ENCODE data around the gene FKBP1A. TPM values are rescaled to one million over a fixed set of nuclear protein-coding genes. Genes with fewer than 3 reads are reported as not detected.

Gene FKBP1A
- total RNA-seq, 2 experiments from 2014 or later, result 247 to 252 TPM

DNA sequence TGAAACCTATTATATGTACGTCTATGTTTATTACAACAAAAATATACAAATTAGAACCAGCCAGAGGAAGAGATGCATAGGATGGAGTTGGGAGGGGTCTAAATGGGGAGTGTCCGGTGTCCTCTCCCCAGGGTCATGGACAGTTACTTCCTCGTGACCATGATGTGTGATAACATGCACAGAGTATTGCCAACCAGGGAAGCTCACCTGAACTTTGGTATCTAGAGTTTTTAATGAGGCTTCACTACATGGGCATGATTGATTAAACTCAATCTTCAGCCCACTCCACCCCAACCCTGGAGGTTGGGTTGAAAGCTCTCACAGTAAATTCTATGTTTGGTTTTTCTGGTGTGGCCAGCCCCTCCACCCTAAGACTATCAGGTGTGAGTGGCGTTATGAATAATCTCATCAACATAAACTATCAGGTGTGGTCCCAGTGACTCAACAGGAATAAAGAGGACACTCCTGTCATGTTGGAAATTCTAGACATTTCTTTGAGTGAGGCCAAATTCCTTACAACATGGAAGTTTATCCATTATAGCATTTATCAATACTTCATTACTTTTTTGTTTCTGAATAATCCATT is 36.4 kb upstream of the FKBP1A start:
- POLR2A ChIA-PET, result no interaction called here
- no peak overlapping the region for H3K27ac Mint-ChIP-seq
- DNase-seq, result no peak

DNA sequence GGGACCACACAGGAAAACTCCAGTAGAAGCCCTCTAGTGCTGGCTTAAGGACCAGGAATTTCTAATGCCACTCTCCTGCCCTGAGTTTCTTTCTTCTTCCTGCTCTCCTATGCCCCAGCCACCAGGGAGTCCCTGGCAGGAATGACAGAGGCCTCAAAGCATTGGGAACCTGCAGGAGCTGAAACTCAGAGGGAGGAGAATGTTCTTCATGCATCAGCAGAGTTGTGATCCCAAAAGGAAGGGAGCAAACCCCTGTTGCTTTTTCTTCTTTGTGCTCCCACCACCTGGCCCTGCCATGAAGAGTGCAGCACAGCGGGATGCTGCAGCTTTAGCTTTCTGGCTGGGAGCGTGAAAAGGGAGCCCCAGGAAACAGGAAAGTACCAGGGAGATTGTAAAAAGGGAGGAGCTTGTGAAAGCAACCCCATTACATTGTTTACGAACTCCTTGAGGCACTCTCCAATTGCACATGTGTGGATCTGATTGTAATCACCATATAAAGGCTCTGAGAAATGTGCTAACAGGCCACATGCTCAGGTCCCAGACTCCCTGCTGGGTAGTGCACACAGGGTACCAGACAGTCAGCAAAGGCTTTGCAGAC is 34.7 kb upstream of the FKBP1A start:
- intact Hi-C loops (cut with micrococcal nuclease), result no loop called here
- DNase-seq, result no peak
- Mint-ChIP-seq H3K36me3 (no peaks in the 10 kb centered on the region), H3K4me1 (ENCODE audit: low read depth) (peaks cover 15% of the 10 kb centered on the region), H3K9me3 (no peaks in the 10 kb centered on the region), H3K4me3 (no peak overlapping the region), H3K27me3 (no peaks in the 10 kb centered on the region), H3K27ac (no peak overlapping the region)
- CTCF ChIA-PET, result interaction anchor here (2.0 to 2.1 kb wide), 2 partner anchors 39 to 114 kb away, joined by 4 to 5 read pairs; partner anchors contain the start of gene NSFL1C
- POLR2A ChIA-PET, result no interaction called here

More for the DNA sequence above, 36.4 kb upstream of the FKBP1A start:
- CTCF ChIA-PET, result no interaction called here
- Mint-ChIP-seq H3K36me3 (peaks cover 5% of the 10 kb centered on the region), H3K27me3 (no peaks in the 10 kb centered on the region), H3K9me3 (no peaks in the 10 kb centered on the region), H3K4me1 (ENCODE audit: low read depth) (peaks cover 11% of the 10 kb centered on the region), H3K4me3 (no peak overlapping the region)
- intact Hi-C loops (cut with micrococcal nuclease), result no loop called here

GRCh38 chr20:1426231-1426849 is 33.5 kb upstream of the FKBP1A start:
- H3K27me3 Mint-ChIP-seq, result no peaks in the 10 kb centered on the region
- CTCF ChIA-PET, result interaction anchor here (0.8 to 2.1 kb wide), 3 partner anchors 40 to 159 kb away, joined by 3 to 5 read pairs (median 4); partner anchors contain the start of gene NSFL1C
- no peaks in the 10 kb centered on the region for H3K36me3 Mint-ChIP-seq
- intact Hi-C loops (cut with micrococcal nuclease), result no loop called here
- H3K27ac Mint-ChIP-seq, result no peak overlapping the region
- no peak for DNase-seq
- peaks cover 15% of the 10 kb centered on the region for H3K4me1 Mint-ChIP-seq (ENCODE audit: low read depth)
- H3K4me3 Mint-ChIP-seq, result no peak overlapping the region
- H3K9me3 Mint-ChIP-seq, result peaks cover under 1% of the 10 kb centered on the region
- POLR2A ChIA-PET, result no interaction called here

DNA sequence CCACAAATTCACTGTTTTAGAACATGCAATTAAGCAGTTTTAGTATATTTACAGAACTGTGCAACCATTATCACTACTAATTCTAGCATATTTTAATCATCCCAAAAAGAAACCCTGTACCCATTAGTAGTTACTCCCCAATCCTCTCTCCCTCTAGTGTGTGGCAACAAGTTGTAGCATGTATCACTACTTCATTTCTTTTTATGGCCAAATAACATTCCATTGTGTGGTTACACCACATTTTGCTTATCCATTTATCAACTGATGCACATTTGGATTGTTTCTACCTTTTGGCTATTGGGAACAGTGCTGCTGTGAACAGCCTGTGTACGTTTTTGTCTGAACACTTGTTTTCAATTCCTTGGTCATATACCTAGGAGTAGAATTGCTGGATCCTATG is 31.5 kb upstream of the FKBP1A start:
- no peak overlapping the region for H3K4me3 Mint-ChIP-seq
- peaks cover 5% of the 10 kb centered on the region for H3K36me3 Mint-ChIP-seq
- peaks cover 15% of the 10 kb centered on the region for H3K4me1 Mint-ChIP-seq (ENCODE audit: low read depth)
- ChIA-PET POLR2A (no interaction called here), CTCF (interaction anchor here (2.9 kb wide), 1 partner anchor 14 kb away, joined by 9 read pairs; no protein-coding TSS in a partner anchor)
- H3K27me3 Mint-ChIP-seq, result no peaks in the 10 kb centered on the region
- H3K9me3 Mint-ChIP-seq, result peaks cover 20% of the 10 kb centered on the region
- DNase-seq, result no peak
- intact Hi-C loops (cut with micrococcal nuclease), result no loop called here
- no peak overlapping the region for H3K27ac Mint-ChIP-seq

- DNase-seq, result peak; percentile 43
- CTCF ChIA-PET, result interaction anchor here (2.9 kb wide), 1 partner anchor 15 kb away, joined by 9 read pairs; no protein-coding TSS in a partner anchor
- H3K4me3 Mint-ChIP-seq, result no peak overlapping the region
Measured at GRCh38 chr20:1423625-1424106, 30.8 kb upstream of the FKBP1A start.

GRCh38 chr20:1423206-1423605 is 30.4 kb upstream of the FKBP1A start:
- H3K4me1 Mint-ChIP-seq (ENCODE audit: low read depth), result peaks cover 15% of the 10 kb centered on the region
- CTCF ChIA-PET, result interaction anchor here (1.2 to 2.9 kb wide), 2 partner anchors 15 to 117 kb away, joined by 3 to 9 read pairs; no protein-coding TSS in a partner anchor
- H3K4me3 Mint-ChIP-seq, result no peak overlapping the region
- intact Hi-C loops (cut with micrococcal nuclease), result no loop called here
- H3K36me3 Mint-ChIP-seq, result peaks cover 8% of the 10 kb centered on the region
- DNase-seq, result no peak
- peaks cover 30% of the 10 kb centered on the region for H3K9me3 Mint-ChIP-seq
- no peak overlapping the region for H3K27ac Mint-ChIP-seq
- POLR2A ChIA-PET, result no interaction called here
- H3K27me3 Mint-ChIP-seq, result no peaks in the 10 kb centered on the region

More at GRCh38 chr20:1423625-1424106, 30.8 kb upstream of the FKBP1A start:
- peaks cover 8% of the 10 kb centered on the region for H3K36me3 Mint-ChIP-seq
- POLR2A ChIA-PET, result no interaction called here
- no peaks in the 10 kb centered on the region for H3K27me3 Mint-ChIP-seq
- H3K27ac Mint-ChIP-seq, result no peak overlapping the region
- peaks cover 15% of the 10 kb centered on the region for H3K4me1 Mint-ChIP-seq (ENCODE audit: low read depth)
- intact Hi-C loops (cut with micrococcal nuclease), result no loop called here
- H3K9me3 Mint-ChIP-seq, result peaks cover 26% of the 10 kb centered on the region

DNA sequence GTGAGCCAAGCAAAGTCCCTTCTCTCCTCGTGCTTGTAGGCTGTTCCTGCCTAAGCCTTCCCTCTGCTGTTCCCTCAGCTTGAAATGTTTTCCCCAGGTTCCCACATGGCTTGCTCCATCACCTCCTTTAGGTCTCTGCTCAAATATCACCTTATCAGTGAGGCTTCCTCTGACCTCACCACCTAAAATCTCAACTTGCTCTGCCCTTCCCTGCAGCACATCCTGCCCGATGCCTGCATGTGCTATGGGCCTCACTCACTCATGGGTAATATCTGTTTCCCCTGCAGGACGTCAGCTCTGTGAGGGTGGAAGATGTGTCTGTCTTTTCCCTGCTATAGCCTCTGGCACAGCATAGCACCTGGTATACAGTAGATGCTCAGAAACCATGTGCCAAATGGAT is 29.9 kb upstream of the FKBP1A start:
- ChIA-PET CTCF (interaction anchor here (1.2 kb wide), 1 partner anchor 116 kb away, joined by 3 read pairs; no protein-coding TSS in a partner anchor), POLR2A (no interaction called here)
- intact Hi-C loops (cut with micrococcal nuclease), result no loop called here
- peak; percentile 18 for DNase-seq
- Mint-ChIP-seq H3K4me3 (no peak overlapping the region), H3K27me3 (no peaks in the 10 kb centered on the region), H3K36me3 (peaks cover 8% of the 10 kb centered on the region), H3K27ac (no peak overlapping the region), H3K4me1 (ENCODE audit: low read depth) (peaks cover 15% of the 10 kb centered on the region), H3K9me3 (peaks cover 34% of the 10 kb centered on the region)

GRCh38 chr20:1420066-1420465 is 27.2 kb upstream of the FKBP1A start:
- CTCF ChIA-PET, result no interaction called here
- peaks cover 10% of the 10 kb centered on the region for H3K4me1 Mint-ChIP-seq (ENCODE audit: low read depth)

GRCh38 chr20:1418350-1418749 is 25.5 kb upstream of the FKBP1A start:
- intact Hi-C loops (cut with micrococcal nuclease), result no loop called here
- H3K4me3 Mint-ChIP-seq, result no peak overlapping the region
- POLR2A ChIA-PET, result no interaction called here

More at GRCh38 chr20:1420066-1420465, 27.2 kb upstream of the FKBP1A start:
- peaks cover 8% of the 10 kb centered on the region for H3K36me3 Mint-ChIP-seq
- POLR2A ChIA-PET, result no interaction called here
- H3K9me3 Mint-ChIP-seq, result peaks cover 34% of the 10 kb centered on the region
- DNase-seq, result no peak
- no peak overlapping the region for H3K27ac Mint-ChIP-seq
- no peak overlapping the region for H3K4me3 Mint-ChIP-seq
- H3K27me3 Mint-ChIP-seq, result no peaks in the 10 kb centered on the region
- intact Hi-C loops (cut with micrococcal nuclease), result no loop called here

GRCh38 chr20:1417790-1418189 is 24.9 kb upstream of the FKBP1A start:
- Mint-ChIP-seq H3K36me3 (peaks cover 8% of the 10 kb centered on the region), H3K27me3 (no peaks in the 10 kb centered on the region), H3K4me3 (no peak overlapping the region), H3K9me3 (peaks cover 34% of the 10 kb centered on the region), H3K4me1 (ENCODE audit: low read depth) (peaks cover 8% of the 10 kb centered on the region), H3K27ac (no peak overlapping the region)
- ChIA-PET POLR2A (no interaction called here), CTCF (no interaction called here)
- no peak for DNase-seq
- intact Hi-C loops (cut with micrococcal nuclease), result no loop called here

More at GRCh38 chr20:1418350-1418749, 25.5 kb upstream of the FKBP1A start:
- no peaks in the 10 kb centered on the region for H3K27me3 Mint-ChIP-seq
- CTCF ChIA-PET, result no interaction called here
- peaks cover 10% of the 10 kb centered on the region for H3K4me1 Mint-ChIP-seq (ENCODE audit: low read depth)
- DNase-seq, result no peak
- no peak overlapping the region for H3K27ac Mint-ChIP-seq
- peaks cover 34% of the 10 kb centered on the region for H3K9me3 Mint-ChIP-seq
- H3K36me3 Mint-ChIP-seq, result peaks cover 8% of the 10 kb centered on the region

GRCh38 chr20:1417273-1417672 is 24.4 kb upstream of the FKBP1A start:
- POLR2A ChIA-PET, result no interaction called here
- Mint-ChIP-seq H3K4me3 (no peak overlapping the region), H3K27ac (no peak overlapping the region), H3K27me3 (no peaks in the 10 kb centered on the region), H3K36me3 (peaks cover 8% of the 10 kb centered on the region), H3K4me1 (ENCODE audit: low read depth) (peaks cover 5% of the 10 kb centered on the region), H3K9me3 (peaks cover 34% of the 10 kb centered on the region)
- CTCF ChIA-PET, result no interaction called here
- intact Hi-C loops (cut with micrococcal nuclease), result no loop called here
- DNase-seq, result no peak

DNA sequence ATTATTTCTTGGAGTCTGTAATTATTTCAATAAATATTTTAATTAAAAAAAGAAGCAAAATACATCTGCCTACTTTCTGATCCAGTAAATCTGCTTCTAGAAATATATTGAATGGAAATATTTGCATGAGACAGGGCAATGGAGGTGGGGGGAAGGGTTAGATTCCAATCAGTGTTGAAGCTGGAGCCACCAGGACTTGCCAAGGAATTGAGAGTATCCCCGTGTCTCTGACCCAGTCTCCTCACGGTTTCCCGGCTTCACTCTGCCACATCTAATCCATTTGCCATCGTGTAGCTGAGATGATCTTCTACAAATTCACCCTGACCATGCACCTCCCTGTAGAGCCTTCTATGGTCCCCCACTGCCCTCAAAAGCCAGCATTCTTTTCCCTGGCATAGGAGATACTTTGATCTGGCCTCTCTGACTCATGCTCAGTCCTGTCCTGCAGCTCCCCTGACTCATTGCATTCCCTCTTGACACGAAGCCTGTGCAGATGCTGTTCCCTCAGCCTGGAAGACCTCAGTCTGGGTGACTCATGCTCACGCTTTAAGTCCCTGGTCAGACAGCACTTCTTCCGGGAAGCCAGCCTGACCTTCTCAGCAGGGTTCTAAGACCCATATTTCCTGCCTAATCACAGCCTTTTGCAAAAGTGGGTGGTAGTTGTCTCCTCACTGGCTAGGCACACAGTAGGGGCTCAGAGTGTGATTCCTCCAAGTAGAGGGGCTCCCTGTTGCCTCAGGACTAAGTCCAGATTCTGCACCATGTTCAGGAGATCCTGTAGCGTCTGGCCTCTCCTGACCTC is 23.0 kb upstream of the FKBP1A start:
- intact Hi-C loops (cut with micrococcal nuclease), result no loop called here
- Mint-ChIP-seq H3K4me3 (no peak overlapping the region), H3K36me3 (peaks cover 8% of the 10 kb centered on the region), H3K27me3 (no peaks in the 10 kb centered on the region), H3K27ac (no peak overlapping the region), H3K4me1 (ENCODE audit: low read depth) (peaks cover 5% of the 10 kb centered on the region), H3K9me3 (peaks cover 29% of the 10 kb centered on the region)
- ChIA-PET POLR2A (no interaction called here), CTCF (no interaction called here)
- DNase-seq, result peak; percentile 38

Data from activated CD4-positive, alpha-beta memory T cell treated with anti-CD3 and anti-CD28 coated beads for 36 hours (primary cell).